ENCODE data around the gene RBM38.
"Not testable (repeated sequence)": the region's sequence is repeated elsewhere in the genome, so short reads cannot be mapped to it uniquely, and the experiment has no call there.

- not testable (repeated sequence) for TF ChIP-seq POLR2A, CTCF (IDR thresholded peaks at IDR 0.05)
These were observed 39.0 kb downstream of the RBM38 start for GRCh38 chr20:57430201-57430596.

Data from vagina (tissue), 2 donors.